NB4 (cell line): Measurements from ENCODE around the gene UNC5CL.

Source experiments
- CTCF ChIP-seq: IDR thresholded peaks from one replicate; pipeline ENCODE4 v1.5.1; 2012; ENCODE audit warnings: low read depth, low read length
- POLR2A ChIP-seq: IDR thresholded peaks from 2 replicates; pipeline ENCODE4 v1.6.1; 2011; ENCODE audit warnings: mild to moderate bottlenecking; ENCODE audit not compliant: insufficient read length; ENCODE audit errors: extremely low read depth

GRCh38 chr6:41056768-41057490 lies 17.9 kb upstream of the UNC5CL start:
- TF ChIP-seq CTCF (no peak), POLR2A (no peak)
